HuH-7 (cell line): ENCODE results near the gene MSANTD3.
"Not testable (repeated sequence)": the region's sequence is repeated elsewhere in the genome, so short reads cannot be mapped to it uniquely, and the experiment has no call there.

Experiments used
- DNase-seq: peaks from one replicate; pipeline ENCODE4 v3.0.0; 2011; ENCODE audit warnings: low spot score

MSANTD3 gene

DNA sequence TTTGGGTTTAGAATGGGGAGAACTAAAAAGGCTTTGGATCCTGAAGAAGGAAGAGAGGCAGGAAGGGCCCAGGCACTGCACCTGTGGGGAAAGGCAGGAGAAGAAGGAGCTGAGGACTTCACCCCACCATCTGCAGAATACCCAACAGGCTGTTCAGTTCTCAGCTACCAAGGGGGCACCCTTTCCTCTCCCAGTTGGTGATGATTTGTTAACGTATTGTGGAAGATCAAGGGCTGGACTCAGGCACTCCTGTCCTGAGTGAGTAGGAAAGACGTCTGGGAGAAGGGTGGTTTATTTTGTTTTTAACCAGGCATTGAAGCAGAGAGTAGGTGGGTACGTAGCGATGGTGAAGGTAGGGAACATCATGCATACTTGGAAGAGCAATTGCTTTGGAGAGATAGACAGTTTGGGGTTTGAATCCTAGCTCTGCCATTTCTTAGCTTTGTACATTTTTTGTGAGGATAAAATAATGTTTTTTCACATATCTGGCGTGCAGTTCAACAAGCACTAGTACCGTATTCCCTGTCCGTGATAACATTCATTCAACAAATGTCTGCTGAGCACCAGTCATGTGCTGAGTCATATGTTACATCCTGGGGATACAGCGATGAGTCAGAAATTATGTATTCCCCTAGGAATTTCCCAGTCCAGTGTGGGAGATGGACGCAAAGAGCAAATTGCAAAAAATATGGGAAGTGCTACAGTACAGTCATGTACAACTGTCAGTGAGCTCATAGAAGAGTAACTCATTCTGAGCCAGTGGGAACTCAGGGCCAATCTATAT is 2.1 kb downstream of the MSANTD3 start:
- no peak for DNase-seq

DNA sequence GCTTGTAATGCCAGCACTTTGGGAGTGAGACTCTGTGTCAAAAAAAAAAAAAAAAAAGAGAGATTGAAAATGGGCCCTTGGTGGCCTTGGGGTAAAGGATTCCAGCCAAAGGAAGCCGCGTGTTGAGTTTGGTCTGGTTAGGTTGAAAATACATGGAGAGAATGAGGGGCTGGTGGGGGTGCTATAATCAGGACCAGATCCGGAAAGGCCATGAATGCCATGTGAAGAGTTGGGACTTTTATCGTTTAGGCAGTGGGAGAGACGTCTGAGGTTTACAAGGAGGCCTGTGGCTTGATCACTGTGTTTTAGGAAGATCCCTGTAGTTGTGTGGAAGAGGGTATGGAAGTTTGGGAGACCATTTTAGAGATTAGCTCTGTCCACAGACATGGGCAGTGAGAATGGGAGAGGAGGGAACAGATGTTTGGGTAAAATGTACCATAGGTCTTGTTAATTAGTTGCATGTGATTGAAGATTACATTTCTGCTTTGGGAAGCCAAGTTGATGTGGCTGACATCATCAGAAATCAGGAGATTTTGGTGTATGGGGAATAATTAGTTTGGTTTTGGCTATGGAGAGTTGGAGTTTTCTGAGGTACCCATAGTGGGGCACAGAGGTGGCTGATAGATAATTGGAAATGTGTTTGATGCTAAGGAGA is 3.5 kb downstream of the MSANTD3 start:
- no peak for DNase-seq

DNA sequence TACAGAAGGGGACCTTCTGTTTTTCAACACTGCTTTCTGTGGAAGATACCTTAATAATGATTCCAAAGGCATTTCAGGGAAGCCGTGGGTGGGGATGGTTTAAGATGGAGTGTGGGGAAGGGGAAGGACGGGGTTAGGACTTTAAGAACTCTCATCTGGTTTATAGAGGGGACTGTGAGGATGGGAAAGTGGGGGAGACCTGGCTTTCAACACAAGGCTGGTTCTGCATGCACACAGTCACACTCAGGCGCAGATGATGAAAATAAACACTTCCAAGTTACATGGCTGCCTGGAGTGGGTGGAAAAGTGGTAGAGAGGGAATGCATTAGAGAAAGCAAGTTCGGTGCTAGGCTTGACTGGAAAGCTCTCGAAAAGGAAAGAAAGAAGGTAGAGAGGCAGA is 4.9 kb downstream of the MSANTD3 start:
- no peak for DNase-seq

DNA sequence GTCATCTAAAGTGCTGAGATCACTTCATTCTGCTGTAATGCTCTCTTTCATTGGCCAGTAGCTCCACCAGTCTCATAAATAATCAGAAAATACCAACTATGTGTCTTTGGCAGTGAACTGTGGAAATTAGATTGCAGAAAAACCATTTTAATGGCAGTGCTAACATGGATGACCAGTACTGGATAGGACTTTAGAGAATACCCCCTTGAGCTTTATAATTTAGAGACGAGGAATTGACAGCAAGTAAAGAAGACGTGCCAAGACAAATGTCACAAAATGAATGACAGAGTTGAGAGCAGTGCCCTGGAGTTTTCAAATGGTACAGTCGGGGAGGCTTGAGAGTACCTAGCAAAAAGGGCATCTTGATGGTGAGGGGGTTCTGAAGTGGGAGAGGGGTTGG is 5.8 kb downstream of the MSANTD3 start:
- no peak for DNase-seq

DNA sequence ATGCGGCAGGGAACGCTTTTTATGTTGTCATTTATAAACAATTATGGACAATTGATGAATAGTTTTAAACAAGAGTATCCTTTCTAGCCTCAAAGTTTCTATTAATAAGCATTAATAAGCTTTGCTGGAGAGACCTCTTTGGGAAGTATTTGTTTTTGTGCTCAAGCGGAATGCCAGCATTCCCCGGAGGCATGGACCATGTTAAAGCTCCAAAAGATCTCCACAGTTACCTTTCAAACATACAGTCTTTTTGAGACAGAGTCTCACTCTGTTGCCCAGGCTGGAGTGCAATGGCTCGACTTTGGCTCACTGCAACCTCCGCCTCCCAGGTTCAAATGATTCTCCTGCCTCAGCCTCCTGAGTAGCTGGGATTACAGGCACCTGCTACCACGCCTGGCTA is 9.6 kb downstream of the MSANTD3 start:
- DNase-seq, result no peak

DNA sequence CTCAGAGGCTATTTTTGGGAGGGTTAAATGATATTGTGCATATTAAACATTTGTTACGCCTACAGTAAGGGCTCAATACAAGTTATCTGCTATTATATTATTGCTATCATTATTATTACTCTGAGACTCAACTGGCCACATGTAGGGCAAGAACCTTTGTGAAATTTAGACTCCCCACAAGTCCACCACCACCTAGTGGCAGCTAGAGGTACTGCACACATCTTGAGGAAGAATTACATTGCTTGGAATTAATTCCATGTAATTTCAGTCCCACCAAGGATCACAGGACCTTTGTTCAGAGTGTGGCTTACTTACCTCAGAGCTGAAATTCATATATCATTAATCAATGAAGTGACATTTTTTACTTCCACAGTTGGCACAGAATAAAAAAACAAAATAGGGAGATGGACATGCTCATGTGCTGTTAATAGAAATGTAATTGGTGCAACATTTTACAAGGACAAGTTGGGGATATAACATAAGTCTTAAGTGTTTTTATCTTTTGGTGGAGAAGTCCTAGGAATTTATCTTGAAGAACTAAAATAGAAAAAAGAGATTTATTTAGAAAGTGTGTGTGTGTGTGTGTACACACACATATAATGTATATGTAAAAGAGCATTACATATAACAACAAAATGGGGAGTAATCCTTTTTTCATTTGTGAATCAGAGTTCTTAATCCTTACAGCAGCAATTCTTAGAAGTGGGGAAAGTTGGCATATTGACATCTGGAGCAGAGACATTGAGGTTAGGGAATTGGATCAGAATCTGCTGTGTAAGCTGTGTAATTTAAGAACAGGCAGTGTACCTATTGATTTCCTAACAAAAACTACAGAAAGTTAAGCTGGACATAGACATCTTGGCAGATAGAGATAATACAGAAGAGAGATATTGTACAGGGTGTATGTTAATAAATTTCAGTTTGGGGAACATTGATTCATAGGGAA is 11.2 kb downstream of the MSANTD3 start:
- DNase-seq, result peak; percentile 44

DNA sequence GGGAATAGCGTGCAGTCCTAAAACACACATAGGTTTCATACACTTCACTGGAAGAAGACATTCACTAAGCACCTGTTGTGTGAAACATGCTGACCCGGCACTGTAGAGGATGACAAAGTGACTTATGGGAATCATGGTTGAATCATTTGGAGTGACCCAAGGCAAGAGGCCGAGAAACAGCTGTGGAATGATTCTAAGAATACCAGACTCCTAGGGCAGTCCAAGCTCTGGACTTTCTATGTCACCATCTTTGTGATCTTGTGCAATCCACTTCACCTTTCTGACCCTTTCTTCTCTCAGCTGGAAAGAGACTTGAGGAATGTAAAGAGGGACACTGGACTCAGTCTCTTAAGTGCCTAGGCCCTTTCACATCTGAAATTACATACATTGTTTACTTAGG is 13.1 kb downstream of the MSANTD3 start:
- DNase-seq, result no peak

DNA sequence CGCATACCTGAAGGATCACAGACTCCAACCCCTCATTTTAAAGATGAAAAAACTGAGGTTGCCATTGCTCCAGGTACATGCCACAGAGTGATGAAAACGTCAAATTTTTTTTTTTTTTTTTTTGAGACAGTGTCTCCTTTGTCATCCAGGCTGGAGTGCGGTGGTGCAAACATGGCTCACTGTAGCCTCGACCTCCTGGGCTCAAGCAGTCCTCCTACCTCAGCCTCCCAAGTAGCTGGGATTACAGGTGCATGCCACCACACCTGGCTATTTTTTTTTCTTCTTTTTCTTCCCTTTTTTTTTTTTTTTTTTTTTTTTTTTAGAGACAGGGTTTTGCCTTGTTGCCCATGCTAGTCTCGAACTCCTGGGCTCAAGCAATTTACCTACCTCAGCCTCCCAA is 13.5 kb downstream of the MSANTD3 start:
- not testable (repeated sequence) for DNase-seq

DNA sequence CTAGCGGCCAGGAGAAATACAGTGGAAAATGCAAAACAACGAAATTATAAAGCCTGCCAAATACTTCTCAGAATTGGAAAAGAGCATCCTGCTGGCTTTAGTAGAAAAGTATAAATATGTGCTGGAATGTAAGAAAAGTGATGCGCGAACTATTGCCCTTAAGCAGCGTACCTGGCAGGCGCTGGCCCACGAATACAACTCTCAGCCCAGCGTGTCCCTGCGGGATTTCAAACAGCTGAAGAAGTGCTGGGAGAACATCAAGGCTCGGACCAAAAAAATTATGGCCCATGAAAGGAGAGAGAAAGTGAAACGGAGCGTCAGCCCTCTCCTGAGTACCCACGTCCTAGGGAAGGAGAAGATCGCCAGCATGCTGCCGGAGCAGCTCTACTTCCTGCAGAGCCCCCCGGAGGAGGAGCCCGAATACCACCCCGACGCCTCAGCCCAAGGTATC is 15.0 kb downstream of the MSANTD3 start:
- DNase-seq, result no peak

DNA sequence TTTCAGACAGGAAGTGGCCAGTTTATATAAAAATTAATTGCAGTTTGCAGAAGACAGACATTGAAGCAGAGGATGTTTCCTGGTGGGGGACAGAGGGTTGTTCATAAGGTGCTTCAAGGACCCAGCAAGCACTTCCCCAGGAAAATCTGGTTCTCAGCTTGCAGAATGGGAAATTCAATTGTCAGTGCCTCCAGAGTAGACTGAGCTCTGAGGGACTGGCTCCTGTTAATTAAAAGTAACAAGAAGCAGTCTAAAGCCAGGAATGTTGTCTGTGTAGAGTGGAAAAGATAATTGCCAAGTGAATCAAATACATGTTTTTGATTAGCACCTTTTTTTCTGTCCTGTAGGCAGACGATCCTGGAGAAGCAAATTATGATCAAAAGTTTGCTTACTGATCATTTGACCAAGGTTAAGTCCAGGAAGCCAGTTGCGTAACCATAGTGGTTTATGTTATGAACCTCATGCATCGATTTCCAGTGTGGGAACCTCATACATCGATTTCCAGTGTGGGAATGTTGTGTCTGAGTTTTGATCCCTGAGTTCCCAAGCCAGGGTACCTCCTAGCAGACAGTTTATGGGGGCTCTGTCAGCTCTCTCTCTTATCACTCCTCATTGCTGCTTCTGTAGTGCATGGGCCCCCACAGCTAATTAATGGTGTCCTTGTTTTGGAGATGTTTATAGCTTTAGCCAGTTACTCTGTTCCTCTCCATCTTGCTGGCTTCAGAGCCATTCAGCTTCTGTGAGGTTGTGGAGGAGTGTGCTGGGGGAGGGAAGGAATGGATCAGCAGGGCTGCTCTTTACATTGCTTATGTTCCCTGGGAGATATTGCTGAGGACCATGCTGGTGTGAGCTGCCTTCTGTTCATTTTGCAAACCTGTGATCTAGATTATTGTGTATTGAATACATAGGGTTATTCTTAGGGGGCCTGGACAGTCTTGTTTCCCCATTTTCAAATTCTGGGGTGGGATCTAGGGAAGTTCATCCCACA is 17.1 kb downstream of the MSANTD3 start:
- no peak for DNase-seq

DNA sequence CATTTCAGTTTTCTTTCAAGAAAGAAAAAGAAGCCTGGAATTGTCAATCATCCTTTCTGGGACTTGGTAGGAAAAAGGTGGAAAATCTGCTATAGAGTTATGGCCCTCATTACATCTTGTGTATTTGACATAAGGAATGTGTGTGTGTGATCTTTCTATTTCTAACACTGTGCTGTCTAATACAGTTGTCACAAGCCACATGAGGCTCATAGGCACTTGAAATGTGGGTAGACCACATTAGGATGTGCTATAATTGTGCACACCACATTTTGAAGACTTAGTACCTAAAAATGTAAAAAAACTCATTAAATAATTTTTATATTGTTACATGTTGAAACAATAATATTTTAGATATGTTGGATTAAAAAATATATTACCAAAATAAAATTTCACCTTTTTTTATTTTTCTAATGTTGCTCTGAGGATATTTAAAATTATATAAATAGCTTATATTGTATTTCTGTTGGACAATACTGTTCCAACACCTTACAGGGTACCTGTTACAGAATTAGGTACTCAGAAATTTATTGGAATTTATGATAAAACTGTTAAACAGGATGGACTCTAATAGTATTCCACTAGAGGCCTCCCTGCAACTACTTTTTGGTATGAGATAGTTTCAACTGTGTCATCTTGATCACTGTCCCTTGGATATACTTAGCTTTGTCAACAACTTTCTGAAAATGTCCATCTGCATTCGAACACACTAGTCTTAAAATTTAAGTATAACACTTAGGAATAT is 18.4 kb downstream of the MSANTD3 start:
- no peak for DNase-seq

DNA sequence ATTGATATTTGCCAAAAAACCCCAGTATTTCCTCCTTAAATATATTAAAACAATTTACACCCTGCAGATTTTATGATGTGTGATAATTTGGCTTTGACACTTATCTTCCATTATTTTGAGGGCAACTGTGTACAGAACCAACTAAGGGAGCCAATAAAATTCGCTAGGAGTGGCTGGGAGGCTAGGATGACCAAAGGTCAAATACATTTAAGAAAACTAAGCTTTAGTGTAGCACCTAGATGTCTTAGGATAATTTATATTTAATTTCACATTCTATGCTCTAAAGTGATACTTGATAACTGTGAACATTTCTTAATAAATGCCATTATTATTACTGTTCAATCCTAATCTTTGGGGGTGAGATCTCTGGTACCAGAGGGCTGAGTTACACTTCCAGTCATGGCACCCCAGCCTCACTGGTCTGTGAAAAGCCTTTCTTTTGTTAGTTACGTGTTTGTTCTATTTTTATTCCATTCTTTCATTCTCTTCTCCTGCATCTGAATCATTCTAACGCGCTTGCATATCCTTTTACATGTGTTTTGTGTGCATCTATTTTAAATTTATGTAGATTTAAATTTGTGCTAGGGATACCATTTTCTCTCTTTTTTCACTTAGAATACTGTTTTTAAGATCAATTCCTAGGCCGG is 19.1 kb downstream of the MSANTD3 start:
- DNase-seq, result no peak

DNA sequence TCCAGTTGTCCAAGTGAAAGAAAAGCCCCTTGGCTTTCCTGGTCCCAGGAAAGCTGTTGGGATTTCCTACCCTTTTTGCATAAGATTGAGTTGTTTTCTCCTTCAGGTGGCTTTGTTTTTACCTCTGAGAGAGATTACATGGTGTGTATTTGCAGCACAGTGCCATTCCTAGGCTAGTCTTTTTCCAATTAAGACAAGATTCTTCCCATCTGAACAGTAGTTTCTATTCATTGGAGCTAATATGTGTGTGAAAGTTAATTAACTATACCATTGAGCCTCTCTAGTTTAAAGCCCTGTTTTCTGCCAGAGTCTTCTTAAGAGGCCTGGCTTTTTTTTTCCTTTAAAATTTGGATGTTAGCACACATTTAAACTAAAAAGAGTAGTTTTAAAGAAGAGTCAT is 20.1 kb downstream of the MSANTD3 start:
- no peak for DNase-seq

DNA sequence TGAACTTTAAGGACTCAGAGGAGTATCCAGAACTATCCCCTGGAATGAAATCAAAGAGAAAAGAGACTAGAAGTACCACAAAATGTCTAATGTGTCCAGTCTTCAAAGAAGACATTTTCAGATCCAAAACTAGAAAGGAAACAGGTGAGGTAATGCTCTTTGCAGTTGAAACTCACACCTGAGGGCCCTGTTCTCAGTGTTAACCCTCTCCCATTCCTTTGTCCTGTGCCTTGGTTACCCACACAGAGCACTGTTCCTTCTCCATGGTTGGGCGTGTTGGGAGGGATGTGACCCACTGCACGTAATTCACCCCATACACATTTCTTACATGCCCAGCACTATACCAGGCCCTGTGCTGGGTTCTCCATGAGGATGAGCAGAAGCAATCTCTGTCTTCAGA is 21.3 kb downstream of the MSANTD3 start:
- DNase-seq, result no peak

DNA sequence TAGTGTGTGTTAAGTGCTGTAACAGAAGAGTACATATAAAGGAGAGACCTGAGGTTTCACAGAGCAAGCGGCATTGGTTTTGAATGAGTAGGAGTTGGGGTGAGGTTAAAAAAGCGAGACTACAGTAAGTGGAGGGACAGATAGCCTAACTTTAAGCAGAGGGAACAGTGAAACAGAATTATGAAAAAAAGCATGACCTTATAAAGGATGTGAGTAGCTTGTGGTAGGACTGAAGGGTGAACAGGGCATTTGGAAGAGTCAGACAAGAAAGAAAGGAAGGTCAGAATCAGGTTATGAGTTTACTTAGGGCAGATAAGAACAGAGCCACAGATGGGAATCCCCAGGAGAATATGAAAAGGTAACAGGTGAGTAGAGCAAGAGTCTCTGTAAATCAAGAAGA is 22.5 kb downstream of the MSANTD3 start:
- no peak for DNase-seq

DNA sequence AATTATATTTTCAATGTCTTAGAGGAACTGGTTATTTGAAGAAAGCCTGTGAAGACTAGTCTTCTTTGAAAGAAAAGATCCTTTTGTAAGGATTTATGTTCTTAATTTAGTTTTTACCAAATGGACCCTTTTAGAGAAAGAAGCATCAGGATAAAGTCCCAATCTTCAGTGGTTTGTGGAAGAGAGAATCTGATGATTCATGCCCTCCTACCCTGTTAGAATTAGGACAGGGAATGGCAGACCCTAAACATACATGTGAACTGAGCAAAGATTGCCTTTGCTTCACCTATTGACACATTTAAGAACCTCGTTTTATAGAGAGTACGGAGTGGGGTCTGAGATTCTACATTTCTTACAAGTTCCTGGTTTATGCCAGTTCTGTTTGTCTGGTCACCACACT is 26.0 kb downstream of the MSANTD3 start:
- DNase-seq, result no peak

DNA sequence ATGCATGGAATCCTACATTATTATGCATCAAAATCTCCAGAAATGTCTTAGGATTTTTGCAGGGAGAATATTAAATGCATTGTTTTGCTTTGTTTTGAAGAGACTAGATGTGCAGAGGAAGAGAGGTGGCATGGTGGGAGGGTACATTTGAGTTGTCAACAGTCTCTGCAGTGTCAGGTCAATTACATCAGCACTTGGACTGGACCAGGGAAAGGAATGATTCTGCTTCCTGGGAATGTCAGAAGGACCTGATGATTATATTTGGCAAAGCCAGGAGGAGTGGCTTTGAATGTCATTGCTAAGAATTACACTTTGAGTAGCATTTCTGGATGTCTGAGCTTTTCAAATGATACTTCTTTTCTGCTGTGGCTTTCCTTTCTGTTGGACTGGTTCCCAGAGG is 28.5 kb downstream of the MSANTD3 start:
- no peak for DNase-seq

DNA sequence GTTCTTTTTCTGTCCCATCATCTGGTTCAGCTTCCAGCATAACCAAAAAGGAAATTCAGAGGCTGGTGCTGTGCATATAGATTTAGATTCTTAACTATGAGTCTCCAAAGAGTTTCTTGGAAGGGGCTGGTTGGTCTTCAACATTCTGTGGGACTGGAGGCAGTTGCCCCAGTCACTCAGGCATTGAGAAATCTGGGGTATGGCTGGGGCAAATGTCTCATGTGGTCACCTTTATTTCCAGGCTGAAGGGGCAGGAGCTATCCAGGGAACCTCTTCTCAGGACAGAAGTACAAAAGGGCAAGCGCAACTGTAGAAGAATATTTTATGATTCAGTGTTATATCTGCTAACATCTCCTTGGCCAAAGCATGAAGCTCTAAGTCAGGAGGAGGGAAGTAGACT is 30.6 kb downstream of the MSANTD3 start:
- no peak for DNase-seq

DNA sequence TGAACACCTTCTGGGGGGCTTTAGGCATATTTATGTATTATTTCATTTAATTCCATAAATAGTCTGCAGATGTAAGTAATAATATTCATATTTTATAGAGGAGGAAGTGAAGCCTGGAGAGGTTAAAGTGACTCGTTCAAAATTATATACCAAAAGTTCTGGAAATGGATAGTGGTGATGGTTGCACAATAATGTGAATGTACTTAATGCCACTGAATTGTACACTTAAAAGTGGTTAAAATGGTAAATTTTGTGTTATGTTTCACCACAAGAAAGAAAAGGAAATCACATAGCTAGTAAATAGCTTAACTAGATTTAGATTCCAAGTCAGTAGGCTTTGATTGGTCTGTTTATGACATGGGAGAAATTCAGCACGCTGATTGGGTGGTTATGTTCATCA is 33.0 kb downstream of the MSANTD3 start:
- DNase-seq, result no peak

DNA sequence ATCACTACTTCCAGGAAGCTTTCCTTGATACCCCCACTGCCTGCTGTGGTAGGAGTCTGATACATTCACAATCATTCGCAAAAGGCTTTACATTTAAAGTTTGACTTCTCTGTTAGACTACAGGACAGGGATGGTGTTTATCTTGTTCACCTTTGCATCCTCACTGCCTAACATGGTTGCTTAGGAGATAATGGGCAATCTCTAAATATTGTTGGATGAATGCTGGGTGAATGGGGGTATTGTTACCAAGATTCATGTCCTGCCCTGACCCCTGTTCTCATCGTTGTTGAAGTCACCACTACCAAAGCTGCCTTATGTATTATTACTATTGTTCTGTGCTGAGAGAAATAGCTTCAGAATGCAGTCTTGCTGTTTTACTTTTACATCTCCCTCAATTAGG is 38.3 kb downstream of the MSANTD3 start:
- DNase-seq, result no peak
